Liver (tissue), 9 donors: ENCODE data around the gene MEF2A. TPM values are rescaled to one million over a fixed set of nuclear protein-coding genes. Genes with fewer than 3 reads are reported as not detected.

Experiments used
- DNase-seq: peaks from one replicate; pipeline ENCODE4 v3.0.0-alpha.2; 2017; ENCODE audit warnings: low spot score
- H3K27ac ChIP-seq, 2 donors: one replicate each; pipeline ENCODE4 v1.7.0; 2013; ENCODE audit warnings: inconsistent platforms in 2 of 2, low read length in 2 of 2, control low read depth in 1 of 2, low read depth in 1 of 2, mild to moderate bottlenecking in 1 of 2
- H3K27me3 ChIP-seq, 4 donors: one replicate each; pipeline versions ENCODE4 v1.6.1 to v1.7.0; 2013; ENCODE audit warnings: low read length in 3 of 4, inconsistent platforms in 1 of 4, mild to moderate bottlenecking in 1 of 4, moderate library complexity in 1 of 4; ENCODE audit not compliant: control insufficient read depth in 4 of 4, insufficient read depth in 4 of 4
- H3K36me3 ChIP-seq, 4 donors: one replicate each; pipeline versions ENCODE4 v1.6.1 to v1.7.0; 2013; ENCODE audit warnings: low read length in 3 of 4, mild to moderate bottlenecking in 3 of 4, low read depth in 1 of 4, moderate library complexity in 1 of 4; ENCODE audit not compliant: control insufficient read depth in 4 of 4, insufficient read depth in 3 of 4
- H3K4me1 ChIP-seq, 4 donors: one replicate each; pipeline versions ENCODE4 v1.6.1 to v1.7.0; 2013; ENCODE audit warnings: low read length in 3 of 4, mild to moderate bottlenecking in 3 of 4, moderate library complexity in 1 of 4; ENCODE audit not compliant: control insufficient read depth in 4 of 4, insufficient read depth in 4 of 4
- H3K4me3 ChIP-seq, 3 donors: one replicate each; pipeline versions ENCODE4 v1.6.1 to v1.7.0; 2013; ENCODE audit warnings: low read length in 3 of 3, control low read depth in 1 of 3, low read depth in 1 of 3, mild to moderate bottlenecking in 1 of 3
- H3K9ac ChIP-seq, 2 donors: one replicate each; pipeline ENCODE4 v1.7.0; 2013; ENCODE audit warnings: low read length in 2 of 2, mild to moderate bottlenecking in 2 of 2, moderate library complexity in 2 of 2, control low read depth in 1 of 2, low read depth in 1 of 2
- H3K9me3 ChIP-seq, 4 donors: one replicate each; pipeline versions ENCODE4 v1.6.1 to v1.7.0; 2013; ENCODE audit warnings: low read length in 3 of 4; ENCODE audit not compliant: control insufficient read depth in 4 of 4
- FOXA1 ChIP-seq: IDR thresholded peaks from 2 replicates; pipeline ENCODE4 v1.6.1; 2016; ENCODE audit warnings: antibody characterized with exemption
- GABPA ChIP-seq, 2 donors: IDR thresholded peaks in 1 of 2; conservative IDR thresholded peaks in 1 of 2; 2 replicates each; pipeline ENCODE4 v1.6.1; 2016; ENCODE audit warnings: antibody characterized with exemption in 2 of 2, mild to moderate bottlenecking in 1 of 2, moderate library complexity in 1 of 2
- HNF4A ChIP-seq, 2 donors: conservative IDR thresholded peaks; 2 replicates each; pipeline ENCODE4 v1.6.1; 2016; ENCODE audit warnings: antibody characterized with exemption in 2 of 2, mild to moderate bottlenecking in 2 of 2
- HNF4G ChIP-seq: IDR thresholded peaks from 2 replicates; pipeline ENCODE4 v1.6.1; 2016; ENCODE audit warnings: antibody characterized with exemption
- NR2F2 ChIP-seq: IDR thresholded peaks from 2 replicates; pipeline ENCODE4 v1.6.1; 2016; ENCODE audit warnings: antibody characterized with exemption
- RXRA ChIP-seq, 2 donors: IDR thresholded peaks; 2 replicates each; pipeline ENCODE4 v1.6.1; 2017 to 2018; ENCODE audit warnings: antibody characterized with exemption in 2 of 2, mild to moderate bottlenecking in 1 of 2
- YY1 ChIP-seq: IDR thresholded peaks from 2 replicates; pipeline ENCODE4 v1.6.1; 2016; ENCODE audit warnings: antibody characterized with exemption, mild to moderate bottlenecking
- WGBS: extraction: QIAGEN DNeasy Blood & Tissue Kit; methylation state at CpG from one replicate; pipeline ENCODE4 v1.1.7; 2013; 5-methylcytosine and 5-hydroxymethylcytosine counted together
- polyA plus RNA-seq, 2 donors: library from polyadenylated mRNA; stranded (reverse) in 1 of 2; unstranded in 1 of 2; fragments of 200-250 nt in 1 of 2; fragments of >200 nt in 1 of 2; fragmentation: Nextera tagmentation in 1 of 2; extraction: Ambion mirVana in 1 of 2; gene quantifications; one replicate each; pipeline versions ENCODE4 v1.2.1 to v1.2.3, GENCODE V29; 2013 to 2015
- total RNA-seq, 2 donors: library from RNA; depleted of rRNA; stranded (reverse); fragments of >200 nt; gene quantifications; one replicate each; pipeline ENCODE4 v1.2.3, GENCODE V29; 2014
- TF ChIP-seq, protein P1 (sequence below): IDR thresholded peaks from 2 replicates; pipeline ENCODE4 v1.6.1; 2016; ENCODE audit warnings: antibody characterized with exemption
- TF ChIP-seq, protein P2 (sequence below): IDR thresholded peaks from 2 replicates; pipeline ENCODE4 v1.6.1; 2016; ENCODE audit warnings: antibody characterized with exemption, mild to moderate bottlenecking
- TF ChIP-seq, protein P3 (sequence below): fragments of 150-350 bp; IDR thresholded peaks from 2 replicates; pipeline ENCODE4 v1.5.1; 2017; ENCODE audit warnings: improper control_type of control experiment, low read depth, low read length; ENCODE audit not compliant: missing input control
- donor health status: healthy.
- donor health status: healthy.
- donor health status: healthy.
- donor health status: healthy.
- donor health status: healthy.

Gene MEF2A
- total and polyA plus RNA-seq, 4 donors, result 8.5 to 45.9 (median 18.2) TPM

DNA sequence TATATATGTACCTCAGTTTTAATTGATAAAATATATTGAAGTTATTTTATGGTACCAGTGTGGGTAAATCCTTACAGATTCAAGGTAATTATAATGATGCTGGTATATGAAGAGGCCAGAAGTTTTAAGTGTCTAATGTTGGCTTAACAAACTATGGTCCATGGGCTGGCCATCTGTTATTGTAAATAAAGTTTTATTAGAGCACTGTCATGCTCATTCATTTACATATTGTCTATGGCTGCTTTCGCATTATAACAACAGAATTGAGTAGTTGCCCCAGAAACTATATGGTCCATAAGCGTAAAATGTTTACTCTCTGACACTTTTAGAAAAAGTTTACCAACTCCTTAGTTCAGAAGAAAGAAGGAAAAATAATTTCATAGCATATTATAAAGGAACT, 67.9 kb downstream of the MEF2A start:
- Histone ChIP-seq H3K27me3 (no peaks in the 10 kb centered on the region), H3K9ac (no peak overlapping the region), H3K27ac (no peak overlapping the region), H3K36me3 (peaks cover 0 to 4% (median 0%) of the 10 kb centered on the region in 4 donors), H3K4me1 (peaks cover 6 to 37% (median 24%) of the 10 kb centered on the region in 4 donors), H3K4me3 (no peak overlapping the region), H3K9me3 (peaks cover 0 to 3% (median under 1%) of the 10 kb centered on the region in 4 donors)
- DNase-seq, result no peak
- WGBS, result 99% methylated on average over 2 of the region's 2 CpGs
- TF ChIP-seq GABPA (IDR thresholded peaks at IDR 0.05 in 1 of 2, conservative IDR thresholded peaks at IDR 0.05 in 1 of 2) (no peak), HNF4G (no peak), RXRA (IDR thresholded peaks at IDR 0.05) (no peak), NR2F2 (no peak), FOXA1 (no peak)
- TF ChIP-seq, protein P1, sequence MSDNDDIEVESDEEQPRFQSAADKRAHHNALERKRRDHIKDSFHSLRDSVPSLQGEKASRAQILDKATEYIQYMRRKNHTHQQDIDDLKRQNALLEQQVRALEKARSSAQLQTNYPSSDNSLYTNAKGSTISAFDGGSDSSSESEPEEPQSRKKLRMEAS, result no peak

DNA sequence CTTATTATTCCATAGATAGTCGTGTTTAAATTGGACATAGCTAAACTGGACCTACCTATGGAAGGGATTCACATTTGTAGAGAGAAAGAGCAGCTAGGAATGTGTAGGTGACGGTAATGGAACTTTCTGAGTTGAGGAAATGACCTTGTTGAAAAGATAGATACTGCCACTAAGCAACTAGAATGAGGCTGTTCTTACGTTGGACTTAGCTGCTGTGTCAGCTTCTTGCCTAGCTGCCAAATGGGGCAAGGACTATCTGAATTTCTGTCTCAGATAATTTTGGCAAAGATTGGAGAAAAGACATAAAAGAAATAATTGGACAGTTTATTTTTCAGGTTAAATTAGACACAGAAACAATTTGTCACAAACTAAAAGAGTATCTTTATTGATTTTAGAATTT, 68.8 kb downstream of the MEF2A start:
- 57% methylated on average over 3 of the region's 3 CpGs for WGBS

More for the DNA sequence above, 68.8 kb downstream of the MEF2A start:
- Histone ChIP-seq H3K4me3 (no peak overlapping the region), H3K27ac (no peak overlapping the region), H3K9me3 (peaks cover 0 to 3% (median under 1%) of the 10 kb centered on the region in 4 donors), H3K4me1 (peaks cover 2 to 29% (median 21%) of the 10 kb centered on the region in 4 donors), H3K36me3 (peaks cover 0 to 4% (median 0%) of the 10 kb centered on the region in 4 donors), H3K9ac (no peak overlapping the region), H3K27me3 (no peaks in the 10 kb centered on the region)
- TF ChIP-seq HNF4A (conservative IDR thresholded peaks at IDR 0.05) (no peak), YY1 (no peak), FOXA1 (no peak)
- TF ChIP-seq, protein P2, sequence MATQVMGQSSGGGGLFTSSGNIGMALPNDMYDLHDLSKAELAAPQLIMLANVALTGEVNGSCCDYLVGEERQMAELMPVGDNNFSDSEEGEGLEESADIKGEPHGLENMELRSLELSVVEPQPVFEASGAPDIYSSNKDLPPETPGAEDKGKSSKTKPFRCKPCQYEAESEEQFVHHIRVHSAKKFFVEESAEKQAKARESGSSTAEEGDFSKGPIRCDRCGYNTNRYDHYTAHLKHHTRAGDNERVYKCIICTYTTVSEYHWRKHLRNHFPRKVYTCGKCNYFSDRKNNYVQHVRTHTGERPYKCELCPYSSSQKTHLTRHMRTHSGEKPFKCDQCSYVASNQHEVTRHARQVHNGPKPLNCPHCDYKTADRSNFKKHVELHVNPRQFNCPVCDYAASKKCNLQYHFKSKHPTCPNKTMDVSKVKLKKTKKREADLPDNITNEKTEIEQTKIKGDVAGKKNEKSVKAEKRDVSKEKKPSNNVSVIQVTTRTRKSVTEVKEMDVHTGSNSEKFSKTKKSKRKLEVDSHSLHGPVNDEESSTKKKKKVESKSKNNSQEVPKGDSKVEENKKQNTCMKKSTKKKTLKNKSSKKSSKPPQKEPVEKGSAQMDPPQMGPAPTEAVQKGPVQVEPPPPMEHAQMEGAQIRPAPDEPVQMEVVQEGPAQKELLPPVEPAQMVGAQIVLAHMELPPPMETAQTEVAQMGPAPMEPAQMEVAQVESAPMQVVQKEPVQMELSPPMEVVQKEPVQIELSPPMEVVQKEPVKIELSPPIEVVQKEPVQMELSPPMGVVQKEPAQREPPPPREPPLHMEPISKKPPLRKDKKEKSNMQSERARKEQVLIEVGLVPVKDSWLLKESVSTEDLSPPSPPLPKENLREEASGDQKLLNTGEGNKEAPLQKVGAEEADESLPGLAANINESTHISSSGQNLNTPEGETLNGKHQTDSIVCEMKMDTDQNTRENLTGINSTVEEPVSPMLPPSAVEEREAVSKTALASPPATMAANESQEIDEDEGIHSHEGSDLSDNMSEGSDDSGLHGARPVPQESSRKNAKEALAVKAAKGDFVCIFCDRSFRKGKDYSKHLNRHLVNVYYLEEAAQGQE, result no peak
- TF ChIP-seq, protein P3, sequence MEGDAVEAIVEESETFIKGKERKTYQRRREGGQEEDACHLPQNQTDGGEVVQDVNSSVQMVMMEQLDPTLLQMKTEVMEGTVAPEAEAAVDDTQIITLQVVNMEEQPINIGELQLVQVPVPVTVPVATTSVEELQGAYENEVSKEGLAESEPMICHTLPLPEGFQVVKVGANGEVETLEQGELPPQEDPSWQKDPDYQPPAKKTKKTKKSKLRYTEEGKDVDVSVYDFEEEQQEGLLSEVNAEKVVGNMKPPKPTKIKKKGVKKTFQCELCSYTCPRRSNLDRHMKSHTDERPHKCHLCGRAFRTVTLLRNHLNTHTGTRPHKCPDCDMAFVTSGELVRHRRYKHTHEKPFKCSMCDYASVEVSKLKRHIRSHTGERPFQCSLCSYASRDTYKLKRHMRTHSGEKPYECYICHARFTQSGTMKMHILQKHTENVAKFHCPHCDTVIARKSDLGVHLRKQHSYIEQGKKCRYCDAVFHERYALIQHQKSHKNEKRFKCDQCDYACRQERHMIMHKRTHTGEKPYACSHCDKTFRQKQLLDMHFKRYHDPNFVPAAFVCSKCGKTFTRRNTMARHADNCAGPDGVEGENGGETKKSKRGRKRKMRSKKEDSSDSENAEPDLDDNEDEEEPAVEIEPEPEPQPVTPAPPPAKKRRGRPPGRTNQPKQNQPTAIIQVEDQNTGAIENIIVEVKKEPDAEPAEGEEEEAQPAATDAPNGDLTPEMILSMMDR, result no peak
- DNase-seq, result no peak
